IPS-15b (cell line): ENCODE results near the gene AP1G2.

Source experiments
- H3K27me3 ChIP-seq: one replicate; pipeline ENCODE4 v1.6.1; 2013; ENCODE audit warnings: low read length; ENCODE audit not compliant: control insufficient read depth, insufficient read depth
- H3K36me3 ChIP-seq: one replicate; pipeline ENCODE4 v1.6.1; 2013; ENCODE audit warnings: low read length; ENCODE audit not compliant: control insufficient read depth, insufficient read depth
- H3K4me1 ChIP-seq: one replicate; pipeline ENCODE4 v1.6.1; 2013; ENCODE audit warnings: mild to moderate bottlenecking, low read length; ENCODE audit not compliant: control insufficient read depth, insufficient read depth
- H3K4me3 ChIP-seq: one replicate; pipeline ENCODE4 v1.5.1; 2013; ENCODE audit warnings: low read depth, low read length
- H3K9ac ChIP-seq: one replicate; pipeline ENCODE4 v1.6.1; 2013; ENCODE audit warnings: low read depth, mild to moderate bottlenecking, low read length
- H3K9me3 ChIP-seq: one replicate; pipeline ENCODE4 v1.6.1; 2013; ENCODE audit warnings: mild to moderate bottlenecking, low read length; ENCODE audit not compliant: control insufficient read depth, insufficient read depth

AP1G2 gene

GRCh38 chr14:23566778-23567185 lies 809 bp downstream of the AP1G2 start:
- peaks cover 22% of the 10 kb centered on the region for H3K36me3 ChIP-seq
- peak overlapping the region; percentile 95 for H3K4me3 ChIP-seq
- peaks cover 19% of the 10 kb centered on the region for H3K4me1 ChIP-seq
- H3K9me3 ChIP-seq: no peaks in the 10 kb centered on the region
- peak overlapping the region; percentile 77 for H3K9ac ChIP-seq
- no peaks in the 10 kb centered on the region for H3K27me3 ChIP-seq

DNA sequence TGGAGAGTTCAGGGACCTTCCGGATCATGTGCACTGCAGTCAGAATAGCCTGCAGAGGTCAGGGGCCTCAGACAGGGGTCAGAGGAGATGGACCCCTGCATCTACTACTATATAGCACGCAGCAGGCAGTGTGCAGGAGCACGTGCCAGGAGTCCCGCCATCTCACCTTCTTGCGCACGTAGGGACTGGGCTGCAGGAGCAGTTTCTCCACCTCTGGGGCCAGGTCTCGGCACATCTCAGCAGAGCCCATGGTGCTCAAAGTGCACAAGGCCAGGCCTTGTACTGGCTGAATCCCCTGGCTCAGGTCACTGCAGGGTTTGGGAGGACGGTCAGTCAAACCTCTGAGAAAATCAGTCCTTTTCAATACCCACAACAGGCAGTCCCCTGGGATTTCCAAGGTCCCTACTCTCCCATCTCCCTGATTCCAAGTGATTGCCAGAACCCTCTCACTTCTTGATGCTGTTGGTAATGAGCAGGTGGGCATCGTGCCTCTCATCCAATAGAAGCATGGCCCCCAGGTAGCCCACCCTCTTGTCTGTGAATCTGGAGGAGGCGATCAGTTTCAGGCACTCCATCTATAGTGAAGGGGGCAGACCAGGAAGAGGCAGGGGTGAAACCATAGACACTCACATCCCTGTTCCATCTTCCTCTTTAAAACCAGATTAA lies 1.3 kb downstream of the AP1G2 start:
- Histone ChIP-seq H3K4me1 (peaks cover 19% of the 10 kb centered on the region), H3K36me3 (peaks cover 28% of the 10 kb centered on the region), H3K9ac (peak overlapping the region; percentile 77), H3K4me3 (peak overlapping the region; percentile 95), H3K27me3 (no peaks in the 10 kb centered on the region), H3K9me3 (no peaks in the 10 kb centered on the region)

- Histone ChIP-seq H3K27me3 (no peaks in the 10 kb centered on the region), H3K9ac (no peak overlapping the region), H3K36me3 (peaks cover 33% of the 10 kb centered on the region), H3K4me3 (no peak overlapping the region), H3K4me1 (peaks cover 19% of the 10 kb centered on the region), H3K9me3 (no peaks in the 10 kb centered on the region)
These were observed 2.0 kb downstream of the AP1G2 start for GRCh38 chr14:23565626-23566025.

GRCh38 chr14:23564876-23565275 lies 2.7 kb downstream of the AP1G2 start:
- Histone ChIP-seq H3K4me1 (peaks cover 19% of the 10 kb centered on the region), H3K36me3 (peaks cover 38% of the 10 kb centered on the region), H3K4me3 (no peak overlapping the region), H3K9me3 (no peaks in the 10 kb centered on the region), H3K27me3 (no peaks in the 10 kb centered on the region), H3K9ac (no peak overlapping the region)

DNA sequence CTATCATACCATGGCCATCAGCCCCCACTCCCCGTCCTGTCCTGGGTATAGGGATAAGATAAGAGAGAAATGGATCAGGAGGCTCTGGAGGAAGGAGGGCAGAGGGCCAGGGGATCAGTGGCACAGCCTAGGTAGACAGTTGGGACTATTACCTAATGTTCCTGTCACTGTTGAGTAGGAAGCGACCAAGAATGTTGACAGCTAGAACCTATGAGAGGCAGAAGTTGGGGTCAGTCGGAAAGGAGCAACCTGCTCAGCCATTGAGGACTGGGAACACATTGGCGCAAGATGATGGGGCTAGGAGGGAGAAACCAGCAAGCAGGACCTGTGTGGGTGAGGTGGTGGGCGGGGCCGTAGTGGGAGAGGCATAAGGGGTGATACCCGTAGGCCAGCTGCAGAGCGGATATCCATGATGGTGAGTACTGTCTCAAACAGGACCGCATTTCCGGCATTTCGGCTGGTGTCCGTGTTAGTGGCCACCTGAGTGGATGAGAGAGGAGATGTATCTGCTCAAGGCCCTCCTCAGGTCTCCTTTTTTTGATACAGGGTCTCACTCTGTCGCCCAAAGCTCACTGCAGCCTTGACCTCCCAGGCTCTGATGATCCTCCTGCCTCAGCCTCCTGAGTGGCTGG lies 3.3 kb downstream of the AP1G2 start:
- H3K9ac ChIP-seq: no peak overlapping the region
- no peaks in the 10 kb centered on the region for H3K27me3 ChIP-seq
- no peak overlapping the region for H3K4me3 ChIP-seq
- no peaks in the 10 kb centered on the region for H3K9me3 ChIP-seq
- H3K4me1 ChIP-seq: peaks cover 13% of the 10 kb centered on the region
- H3K36me3 ChIP-seq: peaks cover 39% of the 10 kb centered on the region

GRCh38 chr14:23563473-23564180 lies 4.0 kb downstream of the AP1G2 start:
- Histone ChIP-seq H3K36me3 (peaks cover 43% of the 10 kb centered on the region), H3K9me3 (no peaks in the 10 kb centered on the region), H3K9ac (no peak overlapping the region), H3K4me1 (peaks cover 7% of the 10 kb centered on the region), H3K27me3 (no peaks in the 10 kb centered on the region), H3K4me3 (no peak overlapping the region)

DNA sequence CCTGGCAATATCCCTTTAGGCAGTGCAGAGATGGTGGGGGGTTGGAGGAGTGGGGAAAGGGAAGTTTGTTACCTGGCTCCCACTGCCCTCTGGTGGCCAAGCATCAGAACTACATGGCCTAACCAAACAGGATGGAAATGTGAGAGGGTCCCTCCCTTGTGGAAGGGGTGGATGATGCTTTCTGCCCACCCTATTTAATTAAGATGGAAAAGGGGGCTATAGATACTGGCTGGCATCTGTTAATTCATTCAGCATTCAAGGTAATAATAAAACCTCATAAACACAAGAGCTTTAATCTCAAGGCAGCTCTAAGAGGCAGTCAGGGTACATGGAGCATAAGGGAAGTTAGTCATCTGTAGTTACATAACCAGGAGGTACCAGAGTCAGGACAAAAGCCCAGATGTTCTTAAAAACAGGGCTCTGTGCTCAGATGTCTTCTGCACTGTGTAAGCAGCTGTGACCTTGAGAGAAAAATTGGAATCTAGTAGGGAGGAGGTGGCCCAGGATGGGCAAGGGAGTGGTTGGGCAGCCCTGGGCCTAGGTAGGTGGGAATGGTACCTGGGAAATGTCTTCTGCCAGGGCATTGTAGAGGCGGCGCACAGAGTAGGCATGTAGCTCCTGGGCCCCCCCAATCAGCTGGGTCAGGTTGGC lies 4.6 kb downstream of the AP1G2 start:
- peaks cover under 1% of the 10 kb centered on the region for H3K4me1 ChIP-seq
- no peaks in the 10 kb centered on the region for H3K9me3 ChIP-seq
- no peak overlapping the region for H3K4me3 ChIP-seq
- no peak overlapping the region for H3K9ac ChIP-seq
- no peaks in the 10 kb centered on the region for H3K27me3 ChIP-seq
- peaks cover 49% of the 10 kb centered on the region for H3K36me3 ChIP-seq

DNA sequence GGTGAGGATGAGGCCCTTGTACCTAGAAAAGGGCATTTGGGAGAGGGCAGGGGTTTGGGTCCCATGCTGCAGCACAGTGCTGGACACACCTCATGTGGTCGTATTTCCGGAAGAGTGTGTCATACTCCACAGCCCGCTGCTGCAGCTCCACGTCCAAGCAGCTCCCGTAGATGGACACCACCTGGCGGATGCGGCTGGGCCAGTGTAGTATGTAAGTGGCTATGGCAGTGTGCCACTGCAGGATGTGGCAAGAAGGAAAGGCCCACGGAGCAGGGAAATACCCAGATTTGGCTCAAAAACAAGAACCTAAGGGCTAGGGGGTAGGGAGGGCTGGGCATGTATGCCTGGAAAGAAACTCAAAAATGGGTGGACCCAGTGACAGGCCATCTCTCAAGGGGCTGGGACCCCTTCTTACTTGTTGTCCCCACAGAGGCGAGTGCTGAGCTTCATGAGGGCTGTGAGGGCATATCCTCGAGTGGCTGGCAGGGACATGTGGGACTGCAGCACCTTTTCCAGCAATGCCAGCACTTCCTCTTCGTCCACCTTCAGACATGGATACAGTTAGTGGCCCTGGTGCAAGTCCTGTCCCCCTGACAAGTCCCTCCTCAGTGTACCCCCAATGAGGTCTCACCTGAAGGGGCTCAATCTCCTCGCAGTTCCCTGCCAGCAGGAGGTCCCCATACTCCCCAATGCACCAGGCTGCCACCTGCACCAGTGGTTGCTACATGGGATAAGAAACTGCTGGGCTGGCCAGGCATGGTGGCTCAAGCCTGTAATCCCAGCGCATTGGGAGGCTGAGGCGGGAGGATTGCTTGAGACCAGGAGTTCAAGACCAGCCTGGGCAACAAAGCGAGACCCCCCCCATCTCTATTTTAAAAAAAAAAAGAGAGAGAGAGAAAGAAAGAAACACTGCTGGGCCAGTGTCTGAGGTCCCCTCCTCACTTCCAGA lies 5.4 kb downstream of the AP1G2 start:
- H3K36me3 ChIP-seq: peaks cover 51% of the 10 kb centered on the region
- no peak overlapping the region for H3K9ac ChIP-seq
- H3K4me1 ChIP-seq: no peaks in the 10 kb centered on the region
- no peak overlapping the region for H3K4me3 ChIP-seq
- H3K27me3 ChIP-seq: no peaks in the 10 kb centered on the region
- no peaks in the 10 kb centered on the region for H3K9me3 ChIP-seq

DNA sequence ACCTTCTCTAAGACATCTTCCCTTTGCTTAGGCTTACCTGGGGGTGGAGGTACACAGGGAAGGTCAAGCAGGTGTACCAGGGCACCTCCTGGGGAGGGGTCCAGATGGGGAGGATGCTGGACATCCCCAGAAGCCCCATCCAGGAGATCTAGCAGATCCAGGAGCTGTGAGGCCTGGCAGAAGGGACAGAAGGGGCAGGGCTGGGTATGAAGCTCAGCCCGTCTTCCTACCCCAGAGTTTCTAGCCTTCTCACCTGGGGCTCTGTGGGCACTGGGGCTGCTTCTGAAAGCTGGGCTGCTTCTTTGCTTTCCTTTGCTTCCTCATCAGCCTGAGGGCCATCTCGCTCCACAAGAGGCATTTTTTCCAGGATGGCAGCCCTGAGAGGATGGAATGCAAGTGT lies 6.3 kb downstream of the AP1G2 start:
- Histone ChIP-seq H3K4me1 (peaks cover 2% of the 10 kb centered on the region), H3K27me3 (no peaks in the 10 kb centered on the region), H3K36me3 (peaks cover 51% of the 10 kb centered on the region), H3K9me3 (no peaks in the 10 kb centered on the region), H3K4me3 (no peak overlapping the region), H3K9ac (no peak overlapping the region)

GRCh38 chr14:23559926-23560520 lies 7.6 kb downstream of the AP1G2 start:
- peaks cover 5% of the 10 kb centered on the region for H3K4me1 ChIP-seq
- no peaks in the 10 kb centered on the region for H3K9me3 ChIP-seq
- no peak overlapping the region for H3K9ac ChIP-seq
- no peak overlapping the region for H3K4me3 ChIP-seq
- H3K27me3 ChIP-seq: no peaks in the 10 kb centered on the region
- H3K36me3 ChIP-seq: peaks cover 42% of the 10 kb centered on the region
